OCI-LY7 (cell line): ENCODE data around the gene HACE1.
"Not testable (repeated sequence)": the region's sequence is repeated elsewhere in the genome, so short reads cannot be mapped to it uniquely, and the experiment has no call there.

Experiments used
- EZH2phosphoT487 ChIP-seq: fragments of 200-600 bp; sonication (generic); IDR thresholded peaks from 2 replicates; pipeline ENCODE4 v1.6.1; 2018; ENCODE audit warnings: low read depth, borderline replicate concordance, mild to moderate bottlenecking, mixed run types, antibody characterized with exemption, low read length, moderate library complexity, mixed read lengths
- TF ChIP-seq, protein P1 (sequence below): fragments of 200-600 bp; sonication (generic); conservative IDR thresholded peaks from 2 replicates; pipeline ENCODE4 v1.5.1; 2014; ENCODE audit warnings: mild to moderate bottlenecking, antibody characterized with exemption, low read length, moderate library complexity, mixed read lengths

GRCh38 chr6:104739124-104739523 is 120.6 kb downstream of the HACE1 start:
- TF ChIP-seq, protein P1, sequence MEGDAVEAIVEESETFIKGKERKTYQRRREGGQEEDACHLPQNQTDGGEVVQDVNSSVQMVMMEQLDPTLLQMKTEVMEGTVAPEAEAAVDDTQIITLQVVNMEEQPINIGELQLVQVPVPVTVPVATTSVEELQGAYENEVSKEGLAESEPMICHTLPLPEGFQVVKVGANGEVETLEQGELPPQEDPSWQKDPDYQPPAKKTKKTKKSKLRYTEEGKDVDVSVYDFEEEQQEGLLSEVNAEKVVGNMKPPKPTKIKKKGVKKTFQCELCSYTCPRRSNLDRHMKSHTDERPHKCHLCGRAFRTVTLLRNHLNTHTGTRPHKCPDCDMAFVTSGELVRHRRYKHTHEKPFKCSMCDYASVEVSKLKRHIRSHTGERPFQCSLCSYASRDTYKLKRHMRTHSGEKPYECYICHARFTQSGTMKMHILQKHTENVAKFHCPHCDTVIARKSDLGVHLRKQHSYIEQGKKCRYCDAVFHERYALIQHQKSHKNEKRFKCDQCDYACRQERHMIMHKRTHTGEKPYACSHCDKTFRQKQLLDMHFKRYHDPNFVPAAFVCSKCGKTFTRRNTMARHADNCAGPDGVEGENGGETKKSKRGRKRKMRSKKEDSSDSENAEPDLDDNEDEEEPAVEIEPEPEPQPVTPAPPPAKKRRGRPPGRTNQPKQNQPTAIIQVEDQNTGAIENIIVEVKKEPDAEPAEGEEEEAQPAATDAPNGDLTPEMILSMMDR: not testable (repeated sequence)
- not testable (repeated sequence) for TF ChIP-seq EZH2phosphoT487
